Measurements from ENCODE around the gene A1BG.
"Not testable (repeated sequence)": the region's sequence is repeated elsewhere in the genome, so short reads cannot be mapped to it uniquely, and the experiment has no call there.

The A1BG gene

DNA sequence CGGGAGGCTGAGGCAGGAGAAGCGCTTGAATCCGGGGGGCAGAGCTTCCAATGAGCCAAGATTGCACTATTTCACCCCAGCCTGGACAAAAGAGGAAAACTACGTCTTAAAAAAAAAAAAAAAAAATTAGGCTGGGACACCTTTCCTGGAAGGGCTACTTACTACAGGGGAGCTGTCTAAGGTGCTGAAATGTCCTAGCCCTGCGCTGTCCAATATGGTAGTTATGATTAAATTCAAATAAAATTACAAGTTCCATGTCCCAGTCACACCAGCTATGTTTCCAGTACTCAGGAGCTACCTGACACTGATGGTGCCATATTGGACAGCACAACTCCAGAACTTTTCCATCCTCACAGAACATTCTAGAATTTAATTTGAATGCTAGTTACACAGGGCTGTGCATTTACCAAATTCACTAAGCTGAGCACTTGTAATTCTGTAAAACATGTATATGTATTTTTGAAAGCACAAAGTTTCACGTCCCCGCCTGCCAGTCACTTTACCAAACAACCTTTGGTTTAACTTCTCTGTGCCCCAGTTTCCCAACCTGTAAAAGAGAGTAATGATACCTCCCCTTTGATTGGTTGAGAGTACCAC is 35.7 kb downstream of the A1BG start:
- intact Hi-C loops (cut with DNase I) = no loop called here
- no peak for DNase-seq

- intact Hi-C loops (cut with DNase I) = no loop called here
- DNase-seq = no peak
Measured at GRCh38 chr19:58315580-58315979, 37.7 kb downstream of the A1BG start.

DNA sequence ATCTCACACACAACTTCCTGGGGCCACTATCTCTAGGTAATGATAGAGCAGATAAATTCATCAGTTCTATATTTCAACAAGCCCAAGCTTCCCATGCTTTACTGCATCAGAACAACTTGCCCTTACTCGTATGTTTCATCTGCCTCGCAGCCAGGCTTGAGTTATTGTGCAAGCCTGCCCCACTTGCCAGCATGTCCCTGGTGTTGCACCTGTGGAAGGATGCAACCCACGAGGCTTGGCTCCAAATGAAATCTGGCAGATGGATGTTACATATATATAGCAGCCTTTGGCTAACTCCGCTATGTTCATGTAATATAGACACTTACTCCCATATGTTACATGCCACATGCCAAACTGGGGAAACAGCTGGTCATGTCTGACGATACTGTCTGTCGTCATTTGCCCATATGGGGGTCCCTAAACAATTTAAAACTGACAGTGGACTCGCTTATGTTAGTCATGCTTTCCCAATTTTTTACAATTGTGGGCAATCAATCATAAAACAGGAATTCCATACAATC is 41.9 kb downstream of the A1BG start:
- DNase-seq = no peak
- intact Hi-C loops (cut with DNase I) = no loop called here

DNA sequence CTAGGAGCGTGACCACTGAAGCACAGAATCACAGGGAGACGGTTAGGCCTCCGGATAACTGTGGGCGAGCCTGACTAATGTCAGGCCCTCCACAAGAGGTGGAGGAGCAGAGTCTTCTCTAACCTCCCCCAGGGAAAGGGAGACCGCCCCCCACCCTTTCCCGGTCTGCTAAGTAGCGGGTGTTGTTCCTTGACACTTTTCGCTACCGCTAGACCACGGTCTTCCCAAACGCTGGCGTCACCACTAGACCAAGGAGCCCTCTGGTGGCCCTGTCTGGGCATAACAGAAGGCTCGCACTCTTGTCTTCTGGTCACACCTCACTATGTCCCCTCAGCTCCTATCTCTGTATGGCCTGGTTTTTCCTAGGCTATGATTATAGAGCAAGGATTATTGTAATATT is 42.6 kb downstream of the A1BG start:
- intact Hi-C loops (cut with DNase I) = not testable (repeated sequence)
- peak in 41 of 42 donors; percentile 28 to 82 (median 59) for DNase-seq

GRCh38 chr19:58307736-58308135 is 45.6 kb downstream of the A1BG start:
- no peak for DNase-seq
- intact Hi-C loops (cut with DNase I) = loop anchor here (10.0 kb wide), 1 partner anchor 123 kb away; the partner anchor contains the start of gene ZNF274

- no peak for DNase-seq
- intact Hi-C loops (cut with DNase I) = loop anchor here (2.0 to 10.0 kb wide), 2 partner anchors 21 to 121 kb away; partner anchors contain the start of genes ZNF274 and ZSCAN22
Measured at GRCh38 chr19:58305932-58306323, 47.4 kb downstream of the A1BG start.

- DNase-seq = peak; percentile 93 to 99 (median 97)
- intact Hi-C loops (cut with DNase I) = loop anchor here (2.0 to 10.0 kb wide), 2 partner anchors 22 to 120 kb away; partner anchors contain the start of genes ZNF274 and ZSCAN22
Measured at GRCh38 chr19:58305065-58305931, 48.0 kb downstream of the A1BG start, which contains the start of gene ERVK3-1. ERVK3-1 (plus strand) TSS chr19:58305377; CDS start chr19:58312169, 6,792 bp downstream.

DNA sequence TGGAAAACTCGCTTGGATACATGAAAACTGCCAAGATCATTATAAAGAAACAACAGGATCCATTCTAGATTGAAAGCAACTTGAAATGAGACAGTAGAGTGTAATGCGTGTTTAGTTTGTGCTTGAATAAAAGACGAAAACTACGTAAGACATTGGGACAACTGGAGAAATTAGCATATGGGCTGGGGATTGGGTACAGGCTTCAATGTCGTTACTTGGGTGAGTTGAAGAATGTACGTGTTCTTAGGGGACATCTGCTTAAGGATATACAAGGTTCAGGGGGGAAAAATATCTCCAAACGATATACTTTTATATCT is 48.6 kb downstream of the A1BG start:
- no peak for DNase-seq
- intact Hi-C loops (cut with DNase I) = loop anchor here (2.0 to 10.0 kb wide), 2 partner anchors 22 to 120 kb away; partner anchors contain the start of genes ZNF274 and ZSCAN22

GRCh38 chr19:58304255-58304654 is 49.0 kb downstream of the A1BG start:
- intact Hi-C loops (cut with DNase I) = loop anchor here (2.0 to 10.0 kb wide), 2 partner anchors 23 to 119 kb away; partner anchors contain the start of genes ZNF274 and ZSCAN22
- DNase-seq = no peak

DNA sequence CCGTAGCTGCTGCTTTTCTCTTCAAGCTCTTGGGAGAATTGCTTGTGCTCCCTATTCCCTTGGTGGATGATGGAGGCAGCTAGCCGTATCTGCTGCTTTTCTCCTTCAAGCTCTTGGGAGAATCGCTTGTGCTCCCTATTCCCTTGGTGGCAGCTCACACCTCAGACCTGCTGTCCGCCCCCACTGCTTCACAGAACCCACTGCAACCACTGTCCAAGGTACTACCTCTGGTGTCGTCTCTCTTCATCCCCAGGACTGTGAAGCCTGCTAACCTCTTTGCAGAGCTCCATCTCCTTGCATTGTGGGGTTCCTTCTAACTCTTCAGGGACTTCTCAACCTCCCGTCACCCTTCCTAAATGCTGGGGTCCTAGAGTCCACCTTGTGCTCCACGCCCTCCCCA is 52.7 kb downstream of the A1BG start:
- DNase-seq = no peak
- intact Hi-C loops (cut with DNase I) = loop anchor here (10.0 kb wide), 1 partner anchor 116 kb away; the partner anchor contains the start of gene ZNF274

GRCh38 chr19:58296104-58296503 is 57.2 kb downstream of the A1BG start:
- no peak for DNase-seq
- intact Hi-C loops (cut with DNase I) = no loop called here

Measured in head of caudate nucleus (tissue), 42 donors.